Measurements from ENCODE around the gene KCTD1. TPM values are rescaled to one million over a fixed set of nuclear protein-coding genes. Genes with fewer than 3 reads are reported as not detected.

KCTD1 gene
- total RNA-seq, 1 donor from 2014 or later: 1.3 TPM

DNA sequence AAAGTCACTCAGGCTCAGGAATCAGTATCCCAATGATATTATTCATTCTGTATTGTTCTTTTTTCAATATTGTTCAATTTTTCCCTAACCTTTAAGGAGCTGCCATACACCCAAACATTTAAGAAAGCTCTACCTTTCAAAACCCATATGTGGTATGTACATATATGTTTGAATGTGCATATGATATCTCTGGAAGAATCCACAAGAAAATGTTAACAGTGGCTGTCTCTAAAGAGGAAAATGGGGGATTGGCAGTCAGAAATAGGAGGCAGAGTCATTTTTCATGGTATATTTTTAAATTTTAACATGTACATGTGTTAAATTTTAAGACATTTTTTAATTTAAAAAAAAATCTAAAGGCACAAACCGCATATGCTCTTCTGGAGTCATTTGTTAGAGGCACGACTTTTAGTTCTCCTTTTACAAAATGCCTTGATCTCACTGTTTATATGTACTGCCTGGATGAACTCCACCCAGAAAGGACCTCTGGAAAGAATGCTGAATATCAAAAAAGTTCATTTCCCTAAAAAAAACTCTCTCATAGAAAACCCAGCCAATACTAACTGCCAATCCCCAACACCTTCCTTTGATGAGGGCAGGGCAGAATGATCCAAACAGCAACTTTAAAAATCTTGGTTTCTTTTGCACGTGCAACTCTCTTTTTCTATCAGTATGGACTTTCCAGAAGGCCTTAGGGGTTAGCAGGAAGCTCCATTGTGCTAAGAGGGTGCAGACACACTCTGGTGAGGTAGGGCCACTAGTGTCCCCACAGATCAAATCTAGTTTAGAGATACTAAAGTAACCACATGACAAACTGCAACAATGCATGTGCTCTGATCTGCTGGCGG, 23.6 kb downstream of the KCTD1 start:
- no peak overlapping the region for H3K4me3 ChIP-seq
- no peaks in the 10 kb centered on the region for H3K9me3 ChIP-seq
- H3K36me3 ChIP-seq: no peaks in the 10 kb centered on the region
- intact Hi-C loops (cut with DNase I): loop anchor here (5.0 kb wide), 1 partner anchor 118 kb away; no protein-coding TSS in a partner anchor
- DNase-seq (ENCODE audit: low spot score in 2 of 2): no peak
- TF ChIP-seq, protein P1, sequence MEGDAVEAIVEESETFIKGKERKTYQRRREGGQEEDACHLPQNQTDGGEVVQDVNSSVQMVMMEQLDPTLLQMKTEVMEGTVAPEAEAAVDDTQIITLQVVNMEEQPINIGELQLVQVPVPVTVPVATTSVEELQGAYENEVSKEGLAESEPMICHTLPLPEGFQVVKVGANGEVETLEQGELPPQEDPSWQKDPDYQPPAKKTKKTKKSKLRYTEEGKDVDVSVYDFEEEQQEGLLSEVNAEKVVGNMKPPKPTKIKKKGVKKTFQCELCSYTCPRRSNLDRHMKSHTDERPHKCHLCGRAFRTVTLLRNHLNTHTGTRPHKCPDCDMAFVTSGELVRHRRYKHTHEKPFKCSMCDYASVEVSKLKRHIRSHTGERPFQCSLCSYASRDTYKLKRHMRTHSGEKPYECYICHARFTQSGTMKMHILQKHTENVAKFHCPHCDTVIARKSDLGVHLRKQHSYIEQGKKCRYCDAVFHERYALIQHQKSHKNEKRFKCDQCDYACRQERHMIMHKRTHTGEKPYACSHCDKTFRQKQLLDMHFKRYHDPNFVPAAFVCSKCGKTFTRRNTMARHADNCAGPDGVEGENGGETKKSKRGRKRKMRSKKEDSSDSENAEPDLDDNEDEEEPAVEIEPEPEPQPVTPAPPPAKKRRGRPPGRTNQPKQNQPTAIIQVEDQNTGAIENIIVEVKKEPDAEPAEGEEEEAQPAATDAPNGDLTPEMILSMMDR (IDR thresholded peaks at IDR 0.05): no peak
- H3K27me3 ChIP-seq: no peaks in the 10 kb centered on the region
- H3K27ac ChIP-seq: no peak overlapping the region
- H3K4me1 ChIP-seq: no peaks in the 10 kb centered on the region

DNA sequence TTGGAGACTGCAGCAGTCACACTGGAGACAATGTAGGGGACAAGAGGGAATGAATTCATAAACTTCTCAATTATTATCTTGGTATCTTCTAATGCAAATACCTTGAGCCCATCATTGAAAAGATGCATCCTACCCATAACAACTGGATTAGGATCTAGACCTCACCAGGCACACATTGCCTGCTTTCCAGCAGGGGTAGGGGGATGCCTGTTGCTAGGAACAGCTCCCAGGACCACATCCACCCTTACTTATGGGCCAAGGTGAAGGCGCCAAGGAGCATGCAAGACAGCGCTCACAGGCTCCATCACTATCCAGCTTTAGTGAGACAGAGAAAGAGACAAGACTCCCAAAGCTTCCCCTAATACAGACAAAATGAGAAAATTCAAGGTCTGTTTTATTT, 24.4 kb downstream of the KCTD1 start:
- TF ChIP-seq, protein P1 (IDR thresholded peaks at IDR 0.05): no peak
- no peaks in the 10 kb centered on the region for H3K9me3 ChIP-seq
- intact Hi-C loops (cut with DNase I): no loop called here
- DNase-seq (ENCODE audit: low spot score in 2 of 2): no peak
- H3K4me1 ChIP-seq: no peaks in the 10 kb centered on the region
- no peak overlapping the region for H3K27ac ChIP-seq
- no peak overlapping the region for H3K4me3 ChIP-seq
- H3K27me3 ChIP-seq: no peaks in the 10 kb centered on the region
- H3K36me3 ChIP-seq: no peaks in the 10 kb centered on the region

DNA sequence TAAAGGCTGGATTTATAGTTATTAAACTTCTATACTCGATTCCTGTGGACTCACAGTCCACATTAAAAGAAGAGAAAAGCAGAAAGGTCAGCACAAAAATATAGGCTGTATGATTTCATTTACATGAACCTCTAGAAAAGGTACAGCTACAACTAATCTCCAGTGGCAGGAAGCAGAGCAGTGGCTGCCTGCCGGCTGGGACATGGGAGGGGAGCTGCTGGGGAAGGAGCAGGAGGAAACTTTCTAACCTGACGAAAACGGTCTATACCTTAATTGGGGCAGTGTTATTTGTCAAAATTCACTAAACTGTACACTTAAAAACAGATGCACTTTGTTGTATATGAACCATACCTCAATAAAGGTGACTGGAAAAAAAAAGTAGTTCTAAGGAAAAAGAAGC, 26.7 kb downstream of the KCTD1 start:
- no peaks in the 10 kb centered on the region for H3K36me3 ChIP-seq
- no peak for DNase-seq (ENCODE audit: low spot score in 2 of 2)
- no peaks in the 10 kb centered on the region for H3K27me3 ChIP-seq
- TF ChIP-seq, protein P1 (IDR thresholded peaks at IDR 0.05): no peak
- no peaks in the 10 kb centered on the region for H3K4me1 ChIP-seq
- intact Hi-C loops (cut with DNase I): no loop called here
- no peak overlapping the region for H3K27ac ChIP-seq
- H3K9me3 ChIP-seq: no peaks in the 10 kb centered on the region
- no peak overlapping the region for H3K4me3 ChIP-seq

DNA sequence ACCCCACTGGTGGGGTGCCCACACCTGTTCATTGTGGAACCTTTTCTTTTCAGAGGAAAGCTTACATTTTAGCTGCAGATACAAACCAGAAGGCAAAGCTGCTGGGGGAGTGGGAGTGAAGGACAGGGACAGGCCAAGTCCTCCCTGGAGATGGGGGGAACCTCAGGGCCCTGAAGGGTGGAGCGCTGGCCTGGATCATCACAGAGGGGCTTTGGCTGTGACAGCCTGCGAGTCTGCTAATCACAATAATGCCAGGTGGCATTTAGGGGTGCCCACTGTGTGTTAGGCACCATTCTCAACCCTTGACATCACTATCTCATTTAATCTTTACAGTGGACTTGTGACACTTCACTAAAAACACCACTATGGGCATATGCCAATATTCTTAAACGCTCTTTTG, 27.4 kb downstream of the KCTD1 start:
- H3K9me3 ChIP-seq: no peaks in the 10 kb centered on the region
- no peaks in the 10 kb centered on the region for H3K27me3 ChIP-seq
- intact Hi-C loops (cut with DNase I): no loop called here
- DNase-seq (ENCODE audit: low spot score in 2 of 2): no peak
- TF ChIP-seq, protein P1 (IDR thresholded peaks at IDR 0.05): no peak
- H3K4me1 ChIP-seq: no peaks in the 10 kb centered on the region
- no peak overlapping the region for H3K27ac ChIP-seq
- H3K4me3 ChIP-seq: no peak overlapping the region
- H3K36me3 ChIP-seq: no peaks in the 10 kb centered on the region

DNA sequence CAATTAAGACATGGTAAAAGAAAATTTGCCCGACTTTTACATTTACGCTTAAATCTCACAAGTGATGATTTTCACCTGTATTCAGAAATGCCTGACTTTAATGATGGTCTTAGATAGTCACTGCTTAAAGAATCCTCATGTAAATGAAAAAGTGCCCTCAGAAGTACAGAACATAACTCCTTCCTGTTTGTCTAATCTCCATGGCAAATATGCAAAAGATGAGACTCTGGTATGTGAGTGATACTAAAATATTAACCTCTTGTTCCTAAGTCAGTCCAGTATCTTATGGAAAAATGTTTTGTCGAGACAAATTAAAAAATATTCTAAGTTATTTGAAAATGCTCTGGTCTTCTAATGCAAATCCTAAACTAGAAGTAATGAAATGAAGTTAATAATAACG, 29.2 kb downstream of the KCTD1 start:
- Histone ChIP-seq H3K27ac (no peak overlapping the region), H3K27me3 (no peaks in the 10 kb centered on the region), H3K36me3 (no peaks in the 10 kb centered on the region), H3K9me3 (no peaks in the 10 kb centered on the region), H3K4me3 (no peak overlapping the region), H3K4me1 (no peaks in the 10 kb centered on the region)
- no peak for DNase-seq (ENCODE audit: low spot score in 2 of 2)
- intact Hi-C loops (cut with DNase I): no loop called here
- TF ChIP-seq, protein P1 (IDR thresholded peaks at IDR 0.05): no peak
